Islet precursor cell (in vitro differentiated cells): Measurements from ENCODE around the gene FOXJ1.

ENCODE experiments used
- DNase-seq: peaks from one replicate; pipeline ENCODE4 v3.0.0-alpha.2; 2018

The FOXJ1 gene

DNA sequence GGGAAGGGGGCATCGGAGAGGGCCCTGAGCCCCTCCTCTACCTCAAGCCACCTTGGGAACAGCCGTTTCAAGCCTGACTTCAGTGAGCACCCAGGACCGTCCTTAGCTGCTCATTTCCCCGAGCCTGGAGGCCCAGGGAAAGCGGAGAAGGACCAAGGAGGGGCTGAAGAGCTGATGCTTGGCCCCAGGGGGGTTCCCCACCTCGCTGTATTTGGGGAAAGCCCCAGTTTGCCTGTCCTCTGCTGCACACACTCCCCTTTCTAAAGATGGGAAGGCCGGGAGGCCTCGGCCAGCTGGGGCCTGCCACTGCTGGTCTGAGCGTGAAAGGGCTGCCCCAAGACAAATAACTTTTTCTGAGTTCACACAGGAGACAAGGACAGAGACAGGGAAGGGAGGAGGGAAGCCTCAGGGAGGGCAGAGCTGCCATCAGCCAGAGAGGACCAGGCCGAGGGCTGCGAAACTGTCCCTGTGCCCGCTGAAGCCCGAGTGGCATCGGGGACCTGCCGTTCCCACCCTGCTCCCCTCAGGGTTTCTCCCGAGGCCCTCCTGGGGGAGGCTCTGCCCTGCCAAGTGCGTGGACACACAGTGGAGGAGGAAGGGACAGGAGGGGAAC is 50.4 kb downstream of the FOXJ1 start:
- DNase-seq: no peak

DNA sequence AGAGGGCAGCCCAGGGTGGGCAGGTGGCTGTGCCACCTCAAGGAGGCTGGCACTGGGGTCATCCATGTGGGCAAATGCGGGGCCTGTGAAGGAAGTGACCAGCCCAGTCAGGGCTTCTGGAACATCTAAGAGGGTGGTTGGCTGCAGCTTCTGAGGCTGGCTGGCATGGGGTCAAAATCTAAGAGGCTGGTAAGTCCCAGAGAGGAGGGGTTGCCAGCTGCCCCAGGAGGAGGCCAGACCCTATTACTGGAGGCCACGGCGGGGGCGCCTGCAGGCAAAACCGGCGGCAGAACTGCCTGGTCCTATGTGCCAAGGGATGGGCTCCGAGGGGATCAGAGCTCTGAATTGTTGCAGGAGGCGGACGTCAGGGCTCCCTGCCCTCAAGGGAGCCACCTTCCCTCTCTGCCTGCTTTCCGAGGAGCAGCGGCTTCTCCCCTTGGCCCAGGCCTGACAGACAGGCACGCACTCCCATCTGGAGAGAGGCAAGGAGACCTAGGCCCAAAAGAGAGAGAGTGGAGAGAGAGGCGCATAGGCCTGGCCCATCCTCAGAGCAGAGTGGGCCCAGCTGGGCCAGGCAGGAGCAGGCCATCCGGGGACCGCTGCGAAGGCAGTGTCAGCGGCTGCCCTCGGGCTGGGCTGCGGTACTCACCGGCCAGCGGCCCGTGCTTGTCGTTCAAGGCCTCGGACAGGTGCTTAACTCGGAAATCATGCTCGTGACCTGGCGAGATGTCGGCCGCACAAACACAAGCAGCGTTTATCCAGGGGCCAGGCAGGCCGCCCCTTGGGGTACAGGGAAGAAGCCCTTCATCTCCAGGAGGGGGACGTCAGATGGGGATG is 51.1 kb downstream of the FOXJ1 start:
- DNase-seq: no peak

DNA sequence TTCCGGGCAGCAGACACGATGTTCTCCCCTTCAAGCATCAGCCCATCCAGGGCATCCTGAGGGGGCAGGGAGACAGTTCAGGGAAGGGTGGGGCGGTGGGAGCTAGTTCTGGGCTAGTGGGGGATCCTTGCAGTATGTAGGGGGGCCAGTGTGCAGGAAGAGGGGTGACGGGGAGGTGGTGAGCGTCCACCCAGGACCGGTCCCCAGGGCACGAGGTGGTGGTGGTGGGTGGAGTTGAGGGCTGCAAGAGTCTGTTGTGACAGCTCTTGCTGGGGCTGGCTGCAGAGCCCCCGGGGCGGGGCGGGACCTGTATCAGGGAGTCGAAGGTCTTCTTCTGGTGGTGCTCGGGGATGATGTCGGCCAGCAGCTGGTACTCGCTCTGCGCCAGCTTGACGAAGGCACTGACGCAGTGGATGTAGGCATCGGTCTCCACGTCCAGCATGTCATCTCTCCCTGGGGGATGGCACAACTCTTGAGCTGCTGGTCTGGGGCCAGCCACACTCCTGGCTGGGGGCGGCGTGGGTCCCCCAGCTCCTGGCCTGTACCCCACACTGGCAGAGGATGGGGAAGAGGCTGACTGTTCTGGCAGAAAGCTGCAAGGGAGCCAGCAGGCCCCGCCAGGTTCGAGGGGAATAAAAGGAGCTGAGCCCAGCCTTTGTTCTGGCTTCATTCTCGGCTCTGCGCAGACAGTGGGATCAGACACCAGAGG is 52.0 kb downstream of the FOXJ1 start:
- DNase-seq: no peak

DNA sequence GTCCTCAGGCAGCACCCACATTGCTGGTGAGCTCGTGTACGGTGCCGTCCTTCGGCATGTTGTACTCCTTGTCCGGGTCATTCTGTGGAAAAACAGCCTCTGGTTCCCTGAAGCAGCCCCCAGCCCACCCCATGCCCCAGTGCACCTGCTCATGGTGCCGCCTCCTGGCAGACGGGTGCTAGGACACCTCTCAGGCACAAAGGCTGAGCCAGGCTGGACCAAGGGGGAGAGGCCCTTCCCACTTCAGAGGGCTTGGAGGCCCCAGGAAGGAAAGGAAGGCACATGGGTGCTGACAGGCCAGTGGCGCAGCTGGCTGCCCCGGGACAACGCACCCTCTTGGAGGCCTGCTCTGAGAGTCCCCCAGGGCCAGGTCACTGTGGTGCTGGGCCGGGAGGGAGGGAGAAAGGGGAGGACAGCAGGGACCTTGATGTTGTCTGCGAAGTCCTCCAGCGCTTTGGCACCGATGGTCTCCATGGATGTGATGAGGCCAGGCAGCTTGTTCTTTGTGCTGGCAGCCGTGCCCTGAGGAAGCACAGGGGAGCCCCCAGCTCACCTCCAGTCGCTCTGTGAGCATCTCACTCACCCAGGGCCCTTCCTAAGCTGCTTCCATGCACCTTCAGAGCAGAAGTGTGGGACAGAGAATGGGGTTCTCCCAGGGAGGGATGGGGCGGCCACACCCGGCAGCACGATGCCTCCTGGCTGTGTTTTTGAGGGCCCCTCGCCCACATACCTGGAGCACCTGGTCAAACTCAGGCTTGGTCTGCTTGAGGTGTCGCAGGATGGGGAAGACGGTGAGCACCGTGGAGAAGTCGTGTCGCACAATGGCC is 52.8 kb downstream of the FOXJ1 start:
- peak; percentile 65 for DNase-seq

DNA sequence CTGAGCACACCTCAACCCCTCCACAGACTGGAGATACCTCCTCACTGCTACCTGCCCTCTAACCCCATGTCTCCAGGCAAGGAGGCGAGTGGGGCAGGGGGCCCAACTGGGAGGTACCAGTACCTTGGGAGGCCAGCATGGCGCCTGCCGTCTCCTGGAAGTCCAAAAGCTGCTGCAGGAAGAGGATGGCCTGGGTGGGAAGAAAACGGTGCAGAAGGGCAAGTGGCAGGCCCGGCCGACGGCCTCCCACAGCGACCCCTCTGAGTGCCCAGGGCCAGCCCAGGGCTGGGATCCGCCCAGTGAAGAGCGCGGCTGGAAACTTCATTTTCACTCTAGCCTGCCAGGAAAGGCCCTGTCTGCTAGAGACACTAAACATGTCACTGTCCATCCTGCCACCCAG is 53.5 kb downstream of the FOXJ1 start:
- no peak for DNase-seq

DNA sequence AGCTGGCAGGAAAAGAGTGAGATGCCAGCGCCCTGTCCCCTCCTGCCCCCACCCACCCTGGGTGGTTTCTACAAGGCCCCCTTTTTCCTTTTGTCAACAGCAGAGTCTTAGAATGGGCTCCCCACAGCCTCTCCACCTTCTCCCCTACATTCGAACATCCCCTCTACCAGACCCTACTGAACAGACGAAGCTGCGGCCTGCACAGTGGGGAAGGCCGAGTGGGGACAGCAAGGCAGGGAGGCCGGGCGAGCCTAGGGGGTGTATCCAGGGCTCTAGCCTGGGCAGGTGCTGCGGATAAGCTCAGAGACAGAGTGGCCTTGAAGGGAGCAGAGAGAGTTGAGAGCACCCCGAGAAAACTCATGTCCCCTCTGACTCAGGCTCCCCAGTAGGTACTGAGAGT is 54.7 kb downstream of the FOXJ1 start:
- DNase-seq: no peak
